Type B pancreatic cell (in vitro differentiated cells): ENCODE measurements around the gene SIRT1. TPM values are rescaled to one million over a fixed set of nuclear protein-coding genes. Genes with fewer than 3 reads are reported as not detected.

Experiments used
- DNase-seq: peaks from one replicate; pipeline ENCODE4 v3.0.0; 2021; ENCODE audit warnings: mixed read lengths; ENCODE audit not compliant: unreplicated experiment; ENCODE audit errors: extremely low spot score
- H3K27ac Mint-ChIP-seq: 2 replicates; pipeline ENCODE4 v1.8.0; 2021; ENCODE audit warnings: mild to moderate bottlenecking, mixed read lengths
- H3K27me3 Mint-ChIP-seq: 2 replicates; pipeline ENCODE4 v1.8.0; 2021; ENCODE audit warnings: mixed read lengths
- H3K36me3 Mint-ChIP-seq: 2 replicates; pipeline ENCODE4 v1.8.0; 2021; ENCODE audit warnings: mixed read lengths
- H3K4me1 Mint-ChIP-seq: one replicate; pipeline ENCODE4 v1.8.0; 2021; ENCODE audit warnings: mixed read lengths; ENCODE audit not compliant: unreplicated experiment
- H3K4me3 Mint-ChIP-seq: 2 replicates; pipeline ENCODE4 v1.8.0; 2021; ENCODE audit warnings: mild to moderate bottlenecking, mixed read lengths
- H3K9me3 Mint-ChIP-seq: 2 replicates; pipeline ENCODE4 v1.8.0; 2021; ENCODE audit warnings: mixed read lengths
- CTCF ChIP-seq: fragments of 200-600 bp; sonication (generic); conservative IDR thresholded peaks from 2 replicates; pipeline ENCODE4 v1.5.0; 2021; ENCODE audit warnings: antibody characterized with exemption, mild to moderate bottlenecking
- total RNA-seq: library from RNA; stranded (reverse); gene quantifications from 2 replicates; pipeline ENCODE4 v1.2.1, GENCODE V29; 2021; ENCODE audit warnings: low replicate concordance

The SIRT1 gene
- total RNA-seq, 1 donor from 2014 or later: 30.4 TPM

GRCh38 chr10:67914777-67915340, 30.4 kb downstream of the SIRT1 start:
- no peak overlapping the region for H3K4me3 Mint-ChIP-seq
- H3K27ac Mint-ChIP-seq: no peak overlapping the region
- peaks cover 21% of the 10 kb centered on the region for H3K36me3 Mint-ChIP-seq
- no peaks in the 10 kb centered on the region for H3K4me1 Mint-ChIP-seq
- no peak for TF ChIP-seq CTCF
- no peak for DNase-seq
- H3K27me3 Mint-ChIP-seq: no peaks in the 10 kb centered on the region
- no peaks in the 10 kb centered on the region for H3K9me3 Mint-ChIP-seq

GRCh38 chr10:67917169-67917568, 32.7 kb downstream of the SIRT1 start:
- H3K27me3 Mint-ChIP-seq: no peaks in the 10 kb centered on the region
- H3K4me3 Mint-ChIP-seq: no peak overlapping the region
- TF ChIP-seq CTCF: no peak
- peaks cover 17% of the 10 kb centered on the region for H3K36me3 Mint-ChIP-seq
- H3K4me1 Mint-ChIP-seq: no peaks in the 10 kb centered on the region
- H3K9me3 Mint-ChIP-seq: no peaks in the 10 kb centered on the region
- H3K27ac Mint-ChIP-seq: no peak overlapping the region
- no peak for DNase-seq

GRCh38 chr10:67917679-67918078, 33.2 kb downstream of the SIRT1 start:
- Mint-ChIP-seq H3K27ac (no peak overlapping the region), H3K36me3 (peaks cover 16% of the 10 kb centered on the region), H3K4me3 (no peak overlapping the region), H3K9me3 (no peaks in the 10 kb centered on the region), H3K27me3 (no peaks in the 10 kb centered on the region), H3K4me1 (no peaks in the 10 kb centered on the region)
- TF ChIP-seq CTCF: no peak
- DNase-seq: no peak

GRCh38 chr10:67921065-67921464, 36.6 kb downstream of the SIRT1 start:
- Mint-ChIP-seq H3K4me1 (no peaks in the 10 kb centered on the region), H3K36me3 (peaks cover 16% of the 10 kb centered on the region), H3K9me3 (no peaks in the 10 kb centered on the region), H3K4me3 (no peak overlapping the region), H3K27me3 (no peaks in the 10 kb centered on the region), H3K27ac (no peak overlapping the region)
- TF ChIP-seq CTCF: no peak
- no peak for DNase-seq

GRCh38 chr10:67923551-67923950, 39.1 kb downstream of the SIRT1 start:
- H3K27me3 Mint-ChIP-seq: no peaks in the 10 kb centered on the region
- H3K4me1 Mint-ChIP-seq: no peaks in the 10 kb centered on the region
- no peak for DNase-seq
- H3K36me3 Mint-ChIP-seq: peaks cover 15% of the 10 kb centered on the region
- no peak for TF ChIP-seq CTCF
- H3K27ac Mint-ChIP-seq: no peak overlapping the region
- H3K4me3 Mint-ChIP-seq: no peak overlapping the region
- H3K9me3 Mint-ChIP-seq: no peaks in the 10 kb centered on the region

- Mint-ChIP-seq H3K9me3 (no peaks in the 10 kb centered on the region), H3K27me3 (no peaks in the 10 kb centered on the region), H3K4me1 (no peaks in the 10 kb centered on the region), H3K27ac (no peak overlapping the region), H3K36me3 (peaks cover 14% of the 10 kb centered on the region), H3K4me3 (no peak overlapping the region)
- TF ChIP-seq CTCF: no peak
- no peak for DNase-seq
Observed at GRCh38 chr10:67924136-67924535, 39.7 kb downstream of the SIRT1 start.
